ENCODE results near the gene MEX3D. TPM values are rescaled to one million over a fixed set of nuclear protein-coding genes. Genes with fewer than 3 reads are reported as not detected.
"Not testable (repeated sequence)": the region's sequence is repeated elsewhere in the genome, so short reads cannot be mapped to it uniquely, and the experiment has no call there.

Gene MEX3D
- polyA plus RNA-seq, 4 donors: 4.1 to 14.8 (median 8.7) TPM

GRCh38 chr19:1519802-1520201, 48.3 kb downstream of the MEX3D start:
- not testable (repeated sequence) for H3K4me1 ChIP-seq (ENCODE audit: control insufficient read depth in 3 of 3, insufficient read depth in 2 of 3, low read depth in 1 of 3, low read length in 2 of 3); H3K4me3 ChIP-seq (ENCODE audit: low read depth in 1 of 3, low read length in 3 of 3); DNase-seq; H3K9me3 ChIP-seq (ENCODE audit: control insufficient read depth in 2 of 2, insufficient read depth in 1 of 2, low read depth in 1 of 2, low read length in 1 of 2); H3K36me3 ChIP-seq (ENCODE audit: control insufficient read depth in 3 of 3, insufficient read depth in 2 of 3, low read depth in 1 of 3, low read length in 3 of 3); FAIRE-seq; H3K27ac ChIP-seq (ENCODE audit: low read depth in 1 of 3, low read length in 2 of 3)
- 79 to 85% (median 82%) methylated on average over 8 of the region's 8 CpGs for WGBS, 3 donors
- peaks cover 8 to 47% (median 14%) of the 10 kb centered on the region in 3 donors for H3K27me3 ChIP-seq (ENCODE audit: control insufficient read depth in 3 of 3, insufficient read depth in 3 of 3, low read length in 3 of 3)

GRCh38 chr19:1518471-1518870, 49.7 kb downstream of the MEX3D start:
- peaks cover 5 to 46% (median 6%) of the 10 kb centered on the region in 3 donors for H3K27me3 ChIP-seq (ENCODE audit: control insufficient read depth in 3 of 3, insufficient read depth in 3 of 3, low read length in 3 of 3)
- H3K36me3 ChIP-seq (ENCODE audit: control insufficient read depth in 3 of 3, insufficient read depth in 2 of 3, low read depth in 1 of 3, low read length in 3 of 3): no peaks in the 10 kb centered on the region
- 80 to 85% (median 82%) methylated on average over 4 of the region's 4 CpGs for WGBS, 3 donors
- H3K9me3 ChIP-seq (ENCODE audit: control insufficient read depth in 2 of 2, insufficient read depth in 1 of 2, low read depth in 1 of 2, low read length in 1 of 2): peaks cover 0 to 4% of the 10 kb centered on the region in 2 donors
- H3K27ac ChIP-seq (ENCODE audit: low read depth in 1 of 3, low read length in 2 of 3): no peak overlapping the region
- FAIRE-seq (no peak), DNase-seq (no peak)
- no peak overlapping the region for H3K4me3 ChIP-seq (ENCODE audit: low read depth in 1 of 3, low read length in 3 of 3)
- peaks cover 0 to 3% (median 0%) of the 10 kb centered on the region in 3 donors for H3K4me1 ChIP-seq (ENCODE audit: control insufficient read depth in 3 of 3, insufficient read depth in 2 of 3, low read depth in 1 of 3, low read length in 2 of 3)

GRCh38 chr19:1516395-1516753, 51.8 kb downstream of the MEX3D start:
- H3K27me3 ChIP-seq (ENCODE audit: control insufficient read depth in 3 of 3, insufficient read depth in 3 of 3, low read length in 3 of 3): peaks cover 0 to 30% (median 0%) of the 10 kb centered on the region in 3 donors
- H3K4me1 ChIP-seq (ENCODE audit: control insufficient read depth in 3 of 3, insufficient read depth in 2 of 3, low read depth in 1 of 3, low read length in 2 of 3): peaks cover 0 to 14% (median 0%) of the 10 kb centered on the region in 3 donors
- FAIRE-seq (no peak), DNase-seq (no peak)
- WGBS, 3 donors: 55 to 68% (median 61%) methylated on average over 8 of the region's 8 CpGs
- H3K9me3 ChIP-seq (ENCODE audit: control insufficient read depth in 2 of 2, insufficient read depth in 1 of 2, low read depth in 1 of 2, low read length in 1 of 2): peaks cover 0 to 6% of the 10 kb centered on the region in 2 donors
- H3K4me3 ChIP-seq (ENCODE audit: low read depth in 1 of 3, low read length in 3 of 3): no peak overlapping the region
- no peak overlapping the region for H3K27ac ChIP-seq (ENCODE audit: low read depth in 1 of 3, low read length in 2 of 3)
- no peaks in the 10 kb centered on the region for H3K36me3 ChIP-seq (ENCODE audit: control insufficient read depth in 3 of 3, insufficient read depth in 2 of 3, low read depth in 1 of 3, low read length in 3 of 3)

- no peak overlapping the region for H3K4me3 ChIP-seq (ENCODE audit: low read depth in 1 of 3, low read length in 3 of 3)
- peaks cover 0 to 6% of the 10 kb centered on the region in 2 donors for H3K9me3 ChIP-seq (ENCODE audit: control insufficient read depth in 2 of 2, insufficient read depth in 1 of 2, low read depth in 1 of 2, low read length in 1 of 2)
- H3K36me3 ChIP-seq (ENCODE audit: control insufficient read depth in 3 of 3, insufficient read depth in 2 of 3, low read depth in 1 of 3, low read length in 3 of 3): peaks cover 0 to 1% (median 0%) of the 10 kb centered on the region in 3 donors
- peaks cover 0 to 24% (median 0%) of the 10 kb centered on the region in 3 donors for H3K4me1 ChIP-seq (ENCODE audit: control insufficient read depth in 3 of 3, insufficient read depth in 2 of 3, low read depth in 1 of 3, low read length in 2 of 3)
- DNase-seq: no peak
- H3K27ac ChIP-seq (ENCODE audit: low read depth in 1 of 3, low read length in 2 of 3): no peak overlapping the region
- WGBS, 3 donors: 55 to 65% (median 58%) methylated on average over 14 of the region's 14 CpGs
- no peak for FAIRE-seq
- H3K27me3 ChIP-seq (ENCODE audit: control insufficient read depth in 3 of 3, insufficient read depth in 3 of 3, low read length in 3 of 3): peaks cover 0 to 28% (median 0%) of the 10 kb centered on the region in 3 donors
These were observed 53.0 kb downstream of the MEX3D start for GRCh38 chr19:1514986-1515721.

- no peak overlapping the region for H3K4me3 ChIP-seq (ENCODE audit: low read depth in 1 of 3, low read length in 3 of 3)
- 50 to 74% (median 51%) methylated on average over 10 of the region's 10 CpGs for WGBS, 3 donors
- H3K9me3 ChIP-seq (ENCODE audit: control insufficient read depth in 2 of 2, insufficient read depth in 1 of 2, low read depth in 1 of 2, low read length in 1 of 2): peaks cover 0 to 6% of the 10 kb centered on the region in 2 donors
- peaks cover 0 to 6% (median 0%) of the 10 kb centered on the region in 3 donors for H3K36me3 ChIP-seq (ENCODE audit: control insufficient read depth in 3 of 3, insufficient read depth in 2 of 3, low read depth in 1 of 3, low read length in 3 of 3)
- peaks cover 0 to 25% (median 0%) of the 10 kb centered on the region in 3 donors for H3K27me3 ChIP-seq (ENCODE audit: control insufficient read depth in 3 of 3, insufficient read depth in 3 of 3, low read length in 3 of 3)
- H3K27ac ChIP-seq (ENCODE audit: low read depth in 1 of 3, low read length in 2 of 3): no peak overlapping the region
- FAIRE-seq (no peak), DNase-seq (no peak)
- H3K4me1 ChIP-seq (ENCODE audit: control insufficient read depth in 3 of 3, insufficient read depth in 2 of 3, low read depth in 1 of 3, low read length in 2 of 3): peaks cover 0 to 31% (median 0%) of the 10 kb centered on the region in 3 donors
These were observed 53.8 kb downstream of the MEX3D start for GRCh38 chr19:1514295-1514661.

GRCh38 chr19:1513499-1514294, 54.4 kb downstream of the MEX3D start:
- Histone ChIP-seq H3K4me3 (ENCODE audit: low read depth in 1 of 3, low read length in 3 of 3) (peak overlapping the region in 2 of 3 donors; percentile 48 to 54), H3K27ac (ENCODE audit: low read depth in 1 of 3, low read length in 2 of 3) (peak overlapping the region in 2 of 3 donors; percentile 64 to 75), H3K27me3 (ENCODE audit: control insufficient read depth in 3 of 3, insufficient read depth in 3 of 3, low read length in 3 of 3) (peaks cover 0 to 25% (median 0%) of the 10 kb centered on the region in 3 donors), H3K36me3 (ENCODE audit: control insufficient read depth in 3 of 3, insufficient read depth in 2 of 3, low read depth in 1 of 3, low read length in 3 of 3) (peaks cover 0 to 9% (median 0%) of the 10 kb centered on the region in 3 donors), H3K4me1 (ENCODE audit: control insufficient read depth in 3 of 3, insufficient read depth in 2 of 3, low read depth in 1 of 3, low read length in 2 of 3) (peaks cover 0 to 31% (median 0%) of the 10 kb centered on the region in 3 donors), H3K9me3 (ENCODE audit: control insufficient read depth in 2 of 2, insufficient read depth in 1 of 2, low read depth in 1 of 2, low read length in 1 of 2) (peaks cover 0 to 6% of the 10 kb centered on the region in 2 donors)
- peak; percentile 71 to 83 for DNase-seq
- 4 to 5% (median 5%) methylated on average over 34 to 52 of the region's 52 CpGs for WGBS, 3 donors
- FAIRE-seq: no peak

GRCh38 chr19:1512671-1513498, 55.2 kb downstream of the MEX3D start, which contains the start of gene ADAMTSL5:
Gene ADAMTSL5, minus strand, starts transcription at chr19:1513019. Its CDS starts 2,076 bp downstream, at chr19:1510943.
- Histone ChIP-seq H3K9me3 (ENCODE audit: control insufficient read depth in 2 of 2, insufficient read depth in 1 of 2, low read depth in 1 of 2, low read length in 1 of 2) (peaks cover 0 to 9% of the 10 kb centered on the region in 2 donors), H3K4me3 (ENCODE audit: low read depth in 1 of 3, low read length in 3 of 3) (peak within 1 kb of the TSS; percentile 20 to 95 (median 54)), H3K4me1 (ENCODE audit: control insufficient read depth in 3 of 3, insufficient read depth in 2 of 3, low read depth in 1 of 3, low read length in 2 of 3) (peaks cover 0 to 31% (median 2%) of the 10 kb centered on the region in 3 donors), H3K36me3 (ENCODE audit: control insufficient read depth in 3 of 3, insufficient read depth in 2 of 3, low read depth in 1 of 3, low read length in 3 of 3) (peaks cover 0 to 9% (median 0%) of the 10 kb centered on the region in 3 donors), H3K27me3 (ENCODE audit: control insufficient read depth in 3 of 3, insufficient read depth in 3 of 3, low read length in 3 of 3) (peaks cover 0 to 25% (median 0%) of the 10 kb centered on the region in 3 donors), H3K27ac (ENCODE audit: low read depth in 1 of 3, low read length in 2 of 3) (peak within 1 kb of the TSS; percentile 64 to 87 (median 79))
- DNase-seq (peak; percentile 82 to 90), FAIRE-seq (no peak)
- WGBS, 3 donors: 2 to 4% (median 2%) methylated on average over 32 to 78 of the region's 78 CpGs
